ENCODE data around the gene FAM117B.

GRCh38 chr2:202599911-202600310, 34.9 kb upstream of the FAM117B start:
- TF ChIP-seq CTCF (conservative IDR thresholded peaks at IDR 0.05 in 1 of 2, IDR thresholded peaks at IDR 0.05 in 1 of 2; ENCODE audit: extremely low read depth in 1 of 2, insufficient read depth in 1 of 2, low read depth in 1 of 2, low read length in 2 of 2) (no peak), EZH2 (IDR thresholded peaks at IDR 0.05; ENCODE audit: borderline replicate concordance, low read length) (no peak)
